ENCODE measurements around the gene OR11L1. TPM values are rescaled to one million over a fixed set of nuclear protein-coding genes. Genes with fewer than 3 reads are reported as not detected.

Gene OR11L1
- total RNA-seq, 2 experiments from 2014 or later, result not detected

DNA sequence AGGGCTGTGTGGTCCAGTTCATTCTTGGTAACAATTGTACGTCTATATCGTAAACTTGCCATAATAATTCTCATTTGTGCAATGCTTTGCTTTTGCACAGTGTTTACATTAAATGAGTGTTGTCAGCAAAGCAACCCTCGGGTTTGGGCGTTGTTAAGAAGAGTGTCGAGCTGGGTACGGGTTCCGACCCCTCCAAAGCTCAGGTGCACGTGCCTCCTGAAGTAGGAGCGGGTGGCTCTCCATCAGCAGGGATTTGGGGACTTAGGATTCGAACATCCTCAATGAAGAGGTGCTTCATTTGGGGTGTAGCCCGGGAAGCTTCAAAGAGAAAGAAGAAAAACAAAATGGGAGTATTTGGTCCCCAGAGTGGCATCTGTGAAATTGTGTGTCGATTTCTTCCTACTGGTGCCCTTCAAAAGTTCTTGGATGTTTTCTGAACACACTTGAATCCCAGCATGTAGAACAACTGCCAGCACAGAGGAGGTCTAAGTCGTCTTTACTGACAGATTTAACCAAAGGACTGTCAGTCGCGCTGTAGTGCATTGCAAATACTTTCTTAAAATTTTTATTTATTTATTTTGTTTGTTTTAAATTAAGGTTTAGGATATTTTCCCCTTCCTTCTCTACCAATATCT lies 16.4 kb upstream of the OR11L1 start:
- Mint-ChIP-seq H3K36me3 (ENCODE audit: low read depth) (no peaks in the 10 kb centered on the region), H3K9me3 (no peaks in the 10 kb centered on the region), H3K4me1 (ENCODE audit: low read depth) (peaks cover 12% of the 10 kb centered on the region), H3K4me3 (peak overlapping the region; percentile 73), H3K27me3 (peaks cover 74% of the 10 kb centered on the region), H3K27ac (no peak overlapping the region)
- DNase-seq, result no peak
- intact Hi-C loops (cut with DNase I, micrococcal nuclease), result no loop called here
- Histone ChIP-seq H3K27ac (ENCODE audit: low read depth in 1 of 2, low read length in 2 of 2) (no peak overlapping the region), H3K4me3 (ENCODE audit: low read length) (peak overlapping the region; percentile 28), H3K27me3 (ENCODE audit: control insufficient read depth in 1 of 2, insufficient read depth in 2 of 2, low read length in 2 of 2) (peaks cover 13 to 28% of the 10 kb centered on the region in 2 experiments), H3K9me3 (ENCODE audit: control insufficient read depth in 1 of 2, insufficient read depth in 1 of 2, low read length in 2 of 2) (peaks cover 0 to 7% of the 10 kb centered on the region in 2 experiments), H3K4me1 (ENCODE audit: insufficient read depth, low read length) (peaks cover 6% of the 10 kb centered on the region), H3K36me3 (ENCODE audit: insufficient read depth, low read length) (no peaks in the 10 kb centered on the region)
- ATAC-seq (ENCODE audit: poor library complexity), result no peak
- POLR2A ChIA-PET, result no interaction called here
- TF ChIP-seq, protein P1, sequence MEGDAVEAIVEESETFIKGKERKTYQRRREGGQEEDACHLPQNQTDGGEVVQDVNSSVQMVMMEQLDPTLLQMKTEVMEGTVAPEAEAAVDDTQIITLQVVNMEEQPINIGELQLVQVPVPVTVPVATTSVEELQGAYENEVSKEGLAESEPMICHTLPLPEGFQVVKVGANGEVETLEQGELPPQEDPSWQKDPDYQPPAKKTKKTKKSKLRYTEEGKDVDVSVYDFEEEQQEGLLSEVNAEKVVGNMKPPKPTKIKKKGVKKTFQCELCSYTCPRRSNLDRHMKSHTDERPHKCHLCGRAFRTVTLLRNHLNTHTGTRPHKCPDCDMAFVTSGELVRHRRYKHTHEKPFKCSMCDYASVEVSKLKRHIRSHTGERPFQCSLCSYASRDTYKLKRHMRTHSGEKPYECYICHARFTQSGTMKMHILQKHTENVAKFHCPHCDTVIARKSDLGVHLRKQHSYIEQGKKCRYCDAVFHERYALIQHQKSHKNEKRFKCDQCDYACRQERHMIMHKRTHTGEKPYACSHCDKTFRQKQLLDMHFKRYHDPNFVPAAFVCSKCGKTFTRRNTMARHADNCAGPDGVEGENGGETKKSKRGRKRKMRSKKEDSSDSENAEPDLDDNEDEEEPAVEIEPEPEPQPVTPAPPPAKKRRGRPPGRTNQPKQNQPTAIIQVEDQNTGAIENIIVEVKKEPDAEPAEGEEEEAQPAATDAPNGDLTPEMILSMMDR (IDR thresholded peaks at IDR 0.05), result no peak
- CTCF ChIA-PET, result no interaction called here

DNA sequence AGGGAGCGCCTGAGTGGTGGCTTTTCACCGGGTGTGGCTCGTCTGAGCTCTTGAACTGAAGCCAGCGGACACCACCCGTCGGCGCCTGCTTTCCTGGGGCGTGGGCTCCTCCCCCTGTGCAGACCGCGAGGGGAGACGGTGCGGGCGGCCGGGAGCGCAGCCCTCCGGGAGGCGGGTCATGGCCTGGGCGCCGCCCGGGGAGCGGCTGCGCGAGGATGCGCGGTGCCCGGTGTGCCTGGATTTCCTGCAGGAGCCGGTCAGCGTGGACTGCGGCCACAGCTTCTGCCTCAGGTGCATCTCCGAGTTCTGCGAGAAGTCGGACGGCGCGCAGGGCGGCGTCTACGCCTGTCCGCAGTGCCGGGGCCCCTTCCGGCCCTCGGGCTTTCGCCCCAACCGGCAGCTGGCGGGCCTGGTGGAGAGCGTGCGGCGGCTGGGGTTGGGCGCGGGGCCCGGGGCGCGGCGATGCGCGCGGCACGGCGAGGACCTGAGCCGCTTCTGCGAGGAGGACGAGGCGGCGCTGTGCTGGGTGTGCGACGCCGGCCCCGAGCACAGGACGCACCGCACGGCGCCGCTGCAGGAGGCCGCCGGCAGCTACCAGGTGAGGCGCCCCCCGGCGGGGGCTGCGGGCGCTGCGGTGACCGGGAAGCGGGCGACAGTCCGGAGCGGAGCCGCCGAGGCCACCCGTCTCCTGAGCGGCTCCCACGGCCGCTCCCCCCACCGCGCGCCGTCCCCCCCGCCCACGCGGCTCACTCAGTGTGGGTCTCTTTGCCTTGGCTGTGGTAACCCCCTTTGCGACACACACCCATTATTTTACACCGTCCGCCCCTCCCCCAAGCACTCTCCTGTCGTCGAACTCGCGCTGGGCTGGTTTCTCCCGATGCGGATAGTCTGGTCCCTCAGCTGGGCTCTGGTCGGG lies 15.6 kb upstream of the OR11L1 start, which contains the start of gene TRIM58:
Gene TRIM58, plus strand, starts transcription at position 119 of the 916 bp plus-strand sequence. Its CDS starts 60 bp downstream, at position 179.
- ChIA-PET POLR2A (no interaction called here), CTCF (no interaction called here)
- ATAC-seq (ENCODE audit: poor library complexity) (peak; percentile 82), DNase-seq (peak in 3 of 14 experiments; percentile 11 to 35 (median 33))
- H3K27me3 Mint-ChIP-seq, result peaks cover 71% of the 10 kb centered on the region
- Histone ChIP-seq H3K9me3 (ENCODE audit: control insufficient read depth in 1 of 2, insufficient read depth in 1 of 2, low read length in 2 of 2) (peaks cover 0 to 7% of the 10 kb centered on the region in 2 experiments), H3K4me1 (ENCODE audit: insufficient read depth, low read length) (peaks cover 6% of the 10 kb centered on the region), H3K4me3 (ENCODE audit: low read length) (peak within 1 kb of the TSS; percentile 28), H3K27me3 (ENCODE audit: control insufficient read depth in 1 of 2, insufficient read depth in 2 of 2, low read length in 2 of 2) (peaks cover 13 to 28% of the 10 kb centered on the region in 2 experiments), H3K36me3 (ENCODE audit: insufficient read depth, low read length) (no peaks in the 10 kb centered on the region), H3K27ac (ENCODE audit: low read depth in 1 of 2, low read length in 2 of 2) (no peak within 1 kb of the TSS)
- TF ChIP-seq, protein P1 (IDR thresholded peaks at IDR 0.05), result no peak
- H3K4me1 Mint-ChIP-seq (ENCODE audit: low read depth), result peaks cover 12% of the 10 kb centered on the region
- intact Hi-C loops (cut with DNase I, micrococcal nuclease), result no loop called here
- no peaks in the 10 kb centered on the region for H3K9me3 Mint-ChIP-seq
- H3K4me3 Mint-ChIP-seq, result peak within 1 kb of the TSS; percentile 73
- H3K36me3 Mint-ChIP-seq (ENCODE audit: low read depth), result no peaks in the 10 kb centered on the region
- no peak within 1 kb of the TSS for H3K27ac Mint-ChIP-seq

DNA sequence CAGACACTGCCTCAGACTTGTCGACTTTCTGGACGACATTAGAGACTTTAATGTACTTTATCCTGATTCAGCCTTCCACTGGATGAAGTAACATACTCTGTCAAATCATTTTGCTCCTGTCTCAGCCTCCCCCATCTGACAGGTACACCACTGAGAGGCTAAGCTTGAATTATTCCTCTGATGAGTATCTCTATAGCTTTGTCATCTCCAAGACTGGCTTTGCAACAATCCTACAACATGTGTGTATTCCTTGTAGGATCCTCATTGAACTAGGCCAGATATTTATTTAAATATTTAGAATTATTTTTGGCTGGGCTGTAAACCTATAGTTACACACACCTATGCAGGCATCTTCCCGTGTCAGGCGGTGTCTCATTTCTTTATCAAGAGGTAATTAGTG lies 14.2 kb upstream of the OR11L1 start:
- peaks cover 6% of the 10 kb centered on the region for H3K4me1 ChIP-seq (ENCODE audit: insufficient read depth, low read length)
- no peak overlapping the region for H3K4me3 ChIP-seq (ENCODE audit: low read length)
- Mint-ChIP-seq H3K9me3 (no peaks in the 10 kb centered on the region), H3K4me3 (peak overlapping the region; percentile 62), H3K27ac (no peak overlapping the region), H3K4me1 (ENCODE audit: low read depth) (peaks cover 12% of the 10 kb centered on the region), H3K27me3 (peaks cover 77% of the 10 kb centered on the region), H3K36me3 (ENCODE audit: low read depth) (no peaks in the 10 kb centered on the region)
- intact Hi-C loops (cut with DNase I, micrococcal nuclease), result no loop called here
- TF ChIP-seq, protein P1 (IDR thresholded peaks at IDR 0.05), result no peak
- DNase-seq (no peak), ATAC-seq (ENCODE audit: poor library complexity) (no peak)
- CTCF ChIA-PET, result no interaction called here
- H3K9me3 ChIP-seq (ENCODE audit: control insufficient read depth in 1 of 2, insufficient read depth in 1 of 2, low read length in 2 of 2), result peaks cover 0 to 7% of the 10 kb centered on the region in 2 experiments
- H3K36me3 ChIP-seq (ENCODE audit: insufficient read depth, low read length), result no peaks in the 10 kb centered on the region
- POLR2A ChIA-PET, result no interaction called here
- no peak overlapping the region for H3K27ac ChIP-seq (ENCODE audit: low read depth in 1 of 2, low read length in 2 of 2)
- H3K27me3 ChIP-seq (ENCODE audit: control insufficient read depth in 1 of 2, insufficient read depth in 2 of 2, low read length in 2 of 2), result peaks cover 13 to 28% of the 10 kb centered on the region in 2 experiments
